ENCODE data around the gene MFF. TPM values are rescaled to one million over a fixed set of nuclear protein-coding genes. Genes with fewer than 3 reads are reported as not detected.
"Not testable (repeated sequence)": the region's sequence is repeated elsewhere in the genome, so short reads cannot be mapped to it uniquely, and the experiment has no call there.

MFF gene
- total RNA-seq, 2 experiments from 2014 or later, result 63.5 to 64.7 TPM

- ATAC-seq (ENCODE audit: low read depth), result no peak
- POLR2A ChIA-PET, result no interaction called here
These were observed 22.1 kb downstream of the MFF start for GRCh38 chr2:227347117-227347516.

GRCh38 chr2:227348324-227348723 lies 23.3 kb downstream of the MFF start:
- DNase-seq (no peak), ATAC-seq (ENCODE audit: low read depth) (no peak)
- no peaks in the 10 kb centered on the region for H3K9me3 Mint-ChIP-seq
- no peak overlapping the region for H3K4me3 Mint-ChIP-seq
- H3K27ac Mint-ChIP-seq, result no peak overlapping the region
- no peaks in the 10 kb centered on the region for H3K4me1 Mint-ChIP-seq
- POLR2A ChIA-PET, result no interaction called here
- no peaks in the 10 kb centered on the region for H3K27me3 Mint-ChIP-seq
- peaks cover 11% of the 10 kb centered on the region for H3K36me3 Mint-ChIP-seq

More at GRCh38 chr2:227347117-227347516, 22.1 kb downstream of the MFF start:
- H3K9me3 Mint-ChIP-seq, result no peaks in the 10 kb centered on the region
- DNase-seq, result no peak
- H3K27me3 Mint-ChIP-seq, result no peaks in the 10 kb centered on the region
- no peak overlapping the region for H3K4me3 Mint-ChIP-seq
- H3K36me3 Mint-ChIP-seq, result peaks cover 9% of the 10 kb centered on the region
- H3K4me1 Mint-ChIP-seq, result no peaks in the 10 kb centered on the region
- no peak overlapping the region for H3K27ac Mint-ChIP-seq

GRCh38 chr2:227349989-227350612 lies 25.1 kb downstream of the MFF start:
- DNase-seq, result no peak
- peaks cover 15% of the 10 kb centered on the region for H3K36me3 Mint-ChIP-seq
- no peak overlapping the region for H3K27ac Mint-ChIP-seq
- H3K9me3 Mint-ChIP-seq, result no peaks in the 10 kb centered on the region
- H3K4me1 Mint-ChIP-seq, result no peaks in the 10 kb centered on the region
- H3K27me3 Mint-ChIP-seq, result no peaks in the 10 kb centered on the region
- no peak overlapping the region for H3K4me3 Mint-ChIP-seq
- no peak for ATAC-seq (ENCODE audit: low read depth)
- POLR2A ChIA-PET, result no interaction called here

- no peak for DNase-seq
- Mint-ChIP-seq H3K27me3 (no peaks in the 10 kb centered on the region), H3K4me3 (no peak overlapping the region), H3K4me1 (no peaks in the 10 kb centered on the region), H3K27ac (no peak overlapping the region), H3K36me3 (peaks cover 12% of the 10 kb centered on the region), H3K9me3 (no peaks in the 10 kb centered on the region)
- POLR2A ChIA-PET, result no interaction called here
- no peak for ATAC-seq (ENCODE audit: low read depth)
These were observed 26.6 kb downstream of the MFF start for GRCh38 chr2:227351639-227352038.

- H3K9me3 Mint-ChIP-seq, result no peaks in the 10 kb centered on the region
- H3K36me3 Mint-ChIP-seq, result peaks cover 18% of the 10 kb centered on the region
- H3K4me1 Mint-ChIP-seq, result no peaks in the 10 kb centered on the region
- POLR2A ChIA-PET, result no interaction called here
- no peak overlapping the region for H3K4me3 Mint-ChIP-seq
- ATAC-seq (ENCODE audit: low read depth) (no peak), DNase-seq (no peak)
- H3K27ac Mint-ChIP-seq, result no peak overlapping the region
- H3K27me3 Mint-ChIP-seq, result no peaks in the 10 kb centered on the region
These were observed 35.3 kb downstream of the MFF start for GRCh38 chr2:227360351-227360750.

GRCh38 chr2:227363756-227364155 lies 38.7 kb downstream of the MFF start:
- no peak overlapping the region for H3K4me3 Mint-ChIP-seq
- H3K36me3 Mint-ChIP-seq, result peaks cover 14% of the 10 kb centered on the region
- DNase-seq, result no peak
- ATAC-seq (ENCODE audit: low read depth), result no peak
- POLR2A ChIA-PET, result no interaction called here
- no peaks in the 10 kb centered on the region for H3K4me1 Mint-ChIP-seq
- H3K27ac Mint-ChIP-seq, result no peak overlapping the region
- no peaks in the 10 kb centered on the region for H3K9me3 Mint-ChIP-seq
- H3K27me3 Mint-ChIP-seq, result no peaks in the 10 kb centered on the region

GRCh38 chr2:227364585-227365263 lies 39.7 kb downstream of the MFF start:
- POLR2A ChIA-PET; H3K4me3 Mint-ChIP-seq; H3K9me3 Mint-ChIP-seq; H3K27me3 Mint-ChIP-seq; H3K27ac Mint-ChIP-seq; H3K4me1 Mint-ChIP-seq; ATAC-seq (ENCODE audit: low read depth); DNase-seq: not testable (repeated sequence)
- peaks cover 10% of the 10 kb centered on the region for H3K36me3 Mint-ChIP-seq

GRCh38 chr2:227365833-227366232 lies 40.8 kb downstream of the MFF start:
- Mint-ChIP-seq H3K4me1 (no peaks in the 10 kb centered on the region), H3K9me3 (no peaks in the 10 kb centered on the region), H3K27me3 (peaks cover 4% of the 10 kb centered on the region), H3K36me3 (peaks cover 5% of the 10 kb centered on the region), H3K4me3 (no peak overlapping the region), H3K27ac (no peak overlapping the region)
- ATAC-seq (ENCODE audit: low read depth), result no peak
- POLR2A ChIA-PET, result no interaction called here
- no peak for DNase-seq

GRCh38 chr2:227366769-227367426 lies 41.8 kb downstream of the MFF start:
- no peaks in the 10 kb centered on the region for H3K36me3 Mint-ChIP-seq
- H3K9me3 Mint-ChIP-seq, result no peaks in the 10 kb centered on the region
- H3K27me3 Mint-ChIP-seq, result peaks cover 4% of the 10 kb centered on the region
- H3K27ac Mint-ChIP-seq, result no peak overlapping the region
- POLR2A ChIA-PET, result no interaction called here
- ATAC-seq (ENCODE audit: low read depth) (no peak), DNase-seq (no peak)
- no peak overlapping the region for H3K4me3 Mint-ChIP-seq
- no peaks in the 10 kb centered on the region for H3K4me1 Mint-ChIP-seq

- no peak overlapping the region for H3K27ac Mint-ChIP-seq
- DNase-seq (no peak), ATAC-seq (ENCODE audit: low read depth) (no peak)
- no peaks in the 10 kb centered on the region for H3K9me3 Mint-ChIP-seq
- H3K4me3 Mint-ChIP-seq, result no peak overlapping the region
- peaks cover 4% of the 10 kb centered on the region for H3K27me3 Mint-ChIP-seq
- H3K4me1 Mint-ChIP-seq, result no peaks in the 10 kb centered on the region
- POLR2A ChIA-PET, result no interaction called here
- H3K36me3 Mint-ChIP-seq, result no peaks in the 10 kb centered on the region
These were observed 42.4 kb downstream of the MFF start for GRCh38 chr2:227367427-227367795.

GRCh38 chr2:227368574-227368973 lies 43.5 kb downstream of the MFF start:
- POLR2A ChIA-PET, result no interaction called here
- ATAC-seq (ENCODE audit: low read depth), result no peak
- no peak overlapping the region for H3K27ac Mint-ChIP-seq
- no peaks in the 10 kb centered on the region for H3K9me3 Mint-ChIP-seq
- no peak for DNase-seq
- H3K4me3 Mint-ChIP-seq, result no peak overlapping the region
- no peaks in the 10 kb centered on the region for H3K36me3 Mint-ChIP-seq
- H3K27me3 Mint-ChIP-seq, result peaks cover 4% of the 10 kb centered on the region
- peaks cover 3% of the 10 kb centered on the region for H3K4me1 Mint-ChIP-seq

GRCh38 chr2:227370092-227370491 lies 45.0 kb downstream of the MFF start:
- Mint-ChIP-seq H3K4me3 (no peak overlapping the region), H3K27me3 (peaks cover 4% of the 10 kb centered on the region)
- no peak for ATAC-seq (ENCODE audit: low read depth)

GRCh38 chr2:227370791-227371312 lies 45.8 kb downstream of the MFF start:
- Mint-ChIP-seq H3K27ac (no peak overlapping the region), H3K4me3 (no peak overlapping the region)

More at GRCh38 chr2:227370092-227370491, 45.0 kb downstream of the MFF start:
- Mint-ChIP-seq H3K9me3 (no peaks in the 10 kb centered on the region), H3K27ac (no peak overlapping the region), H3K36me3 (no peaks in the 10 kb centered on the region), H3K4me1 (peaks cover 3% of the 10 kb centered on the region)
- DNase-seq, result no peak
- POLR2A ChIA-PET, result no interaction called here

GRCh38 chr2:227373389-227373788 lies 48.3 kb downstream of the MFF start:
- Mint-ChIP-seq H3K36me3 (no peaks in the 10 kb centered on the region), H3K4me1 (peaks cover 3% of the 10 kb centered on the region), H3K9me3 (no peaks in the 10 kb centered on the region), H3K4me3 (no peak overlapping the region), H3K27ac (no peak overlapping the region), H3K27me3 (peaks cover 4% of the 10 kb centered on the region)
- DNase-seq (no peak), ATAC-seq (ENCODE audit: low read depth) (no peak)
- POLR2A ChIA-PET, result no interaction called here

More at GRCh38 chr2:227370791-227371312, 45.8 kb downstream of the MFF start:
- Mint-ChIP-seq H3K4me1 (peaks cover 3% of the 10 kb centered on the region), H3K27me3 (peaks cover 4% of the 10 kb centered on the region), H3K36me3 (no peaks in the 10 kb centered on the region), H3K9me3 (no peaks in the 10 kb centered on the region)
- POLR2A ChIA-PET, result interaction anchor here (0.6 kb wide), 1 partner anchor 161 kb away, joined by 3 read pairs; no protein-coding TSS in a partner anchor
- ATAC-seq (ENCODE audit: low read depth) (no peak), DNase-seq (no peak)

Data from activated naive CD8-positive, alpha-beta T cell treated with anti-CD3 and anti-CD28 coated beads, Interleukin-2, amount 10 ng/mL, durations not matched to agents 7 days and 5 days (primary cell).